Colonic mucosa (tissue), 4 donors: ENCODE data around the gene PDIA2. TPM values are rescaled to one million over a fixed set of nuclear protein-coding genes. Genes with fewer than 3 reads are reported as not detected.

Experiments
- DNase-seq: peaks from one replicate; pipeline ENCODE4 v3.0.0-alpha.2; 2020
- H3K27ac ChIP-seq: fragments of 200-600 bp; one replicate; pipeline ENCODE4 v1.8.0; 2021
- H3K27me3 ChIP-seq: fragments of 200-600 bp; one replicate; pipeline ENCODE4 v1.8.0; 2021
- H3K36me3 ChIP-seq: fragments of 200-600 bp; one replicate; pipeline ENCODE4 v1.8.0; 2021
- H3K4me1 ChIP-seq: fragments of 200-600 bp; one replicate; pipeline ENCODE4 v1.8.0; 2021; ENCODE audit warnings: mild to moderate bottlenecking
- H3K4me3 ChIP-seq: fragments of 200-600 bp; one replicate; pipeline ENCODE4 v1.8.0; 2021
- H3K9ac ChIP-seq, 2 donors: one replicate each; pipeline ENCODE4 v1.7.0; 2013; ENCODE audit warnings: control low read depth in 2 of 2, low read depth in 2 of 2, low read length in 2 of 2
- H3K9me3 ChIP-seq: fragments of 200-600 bp; one replicate; pipeline ENCODE4 v1.8.0; 2021
- CTCF ChIP-seq: fragments of 200-600 bp; IDR thresholded peaks from one replicate; pipeline ENCODE4 v1.8.0; 2022; ENCODE audit warnings: antibody characterized with exemption, mild to moderate bottlenecking
- intact Hi-C: fragments of 100-400 bp; cut with DNase I; formaldehyde crosslinking; loops from one replicate; pipeline ENCODE4 v1.14.1; 2022
- total RNA-seq, 2 donors: library from RNA; stranded (reverse); fragmentation: NEBNext Ultra II Directional in 1 of 2; extraction: Animal tissue kit (Norgen Biotek cat#: 25700) in 1 of 2; gene quantifications; one replicate each; pipeline ENCODE4 v1.2.1, GENCODE V29; 2021
- donor health status: healthy.
- donor health status: DM: no; HTN: no; CAD: no.
- donor health status: DM: no; HTN: no; CAD: no.

PDIA2 gene
- total RNA-seq, 2 donors from 2014 or later = 1.4 to 2.6 TPM

- Histone ChIP-seq H3K36me3 (peaks cover 4% of the 10 kb centered on the region), H3K9me3 (no peaks in the 10 kb centered on the region), H3K4me3 (no peak overlapping the region), H3K9ac (no peak overlapping the region), H3K27ac (no peak overlapping the region), H3K27me3 (no peaks in the 10 kb centered on the region), H3K4me1 (no peaks in the 10 kb centered on the region)
- DNase-seq = no peak
- intact Hi-C loops = no loop called here
- TF ChIP-seq CTCF = no peak
Measured at GRCh38 chr16:260326-260725, 22.6 kb upstream of the PDIA2 start.

- no peak for DNase-seq
- H3K36me3 ChIP-seq = peaks cover 4% of the 10 kb centered on the region
- H3K9ac ChIP-seq = no peak overlapping the region
- no peaks in the 10 kb centered on the region for H3K4me1 ChIP-seq
- H3K27me3 ChIP-seq = no peaks in the 10 kb centered on the region
- intact Hi-C loops = no loop called here
- H3K4me3 ChIP-seq = no peak overlapping the region
- no peaks in the 10 kb centered on the region for H3K9me3 ChIP-seq
- H3K27ac ChIP-seq = no peak overlapping the region
- no peak for TF ChIP-seq CTCF
Measured at GRCh38 chr16:261031-261691, 21.8 kb upstream of the PDIA2 start.

GRCh38 chr16:262121-262745 is 20.7 kb upstream of the PDIA2 start:
- Histone ChIP-seq H3K27ac (no peak overlapping the region), H3K27me3 (no peaks in the 10 kb centered on the region), H3K4me1 (no peaks in the 10 kb centered on the region), H3K36me3 (peaks cover 4% of the 10 kb centered on the region), H3K9me3 (no peaks in the 10 kb centered on the region), H3K9ac (no peak overlapping the region), H3K4me3 (no peak overlapping the region)
- intact Hi-C loops = no loop called here
- DNase-seq = no peak
- TF ChIP-seq CTCF = no peak

GRCh38 chr16:263182-263774 is 19.7 kb upstream of the PDIA2 start:
- intact Hi-C loops = no loop called here
- TF ChIP-seq CTCF = no peak
- Histone ChIP-seq H3K4me3 (no peak overlapping the region), H3K27ac (no peak overlapping the region), H3K4me1 (no peaks in the 10 kb centered on the region), H3K9me3 (no peaks in the 10 kb centered on the region), H3K27me3 (no peaks in the 10 kb centered on the region), H3K9ac (no peak overlapping the region), H3K36me3 (peaks cover 4% of the 10 kb centered on the region)
- DNase-seq = no peak

GRCh38 chr16:263944-264343 is 19.0 kb upstream of the PDIA2 start:
- Histone ChIP-seq H3K27ac (no peak overlapping the region), H3K9ac (no peak overlapping the region), H3K4me1 (peaks cover under 1% of the 10 kb centered on the region), H3K36me3 (peaks cover 4% of the 10 kb centered on the region), H3K4me3 (no peak overlapping the region), H3K9me3 (no peaks in the 10 kb centered on the region), H3K27me3 (no peaks in the 10 kb centered on the region)
- intact Hi-C loops = no loop called here
- DNase-seq = no peak
- no peak for TF ChIP-seq CTCF
